Mononuclear cell (primary cell): ENCODE measurements around the gene KRT85. TPM values are rescaled to one million over a fixed set of nuclear protein-coding genes. Genes with fewer than 3 reads are reported as not detected.
"Not testable (repeated sequence)": the region's sequence is repeated elsewhere in the genome, so short reads cannot be mapped to it uniquely, and the experiment has no call there.

ENCODE experiments used
- H3K27me3 ChIP-seq: 2 replicates; pipeline ENCODE4 v1.6.0; 2011; ENCODE audit warnings: low read length, control low read depth; ENCODE audit not compliant: insufficient read depth
- H3K4me1 ChIP-seq: 2 replicates; pipeline ENCODE4 v1.5.1; 2011; ENCODE audit warnings: mild to moderate bottlenecking, low read length, control low read depth; ENCODE audit not compliant: insufficient read depth
- H3K4me3 ChIP-seq: 2 replicates; pipeline ENCODE4 v1.5.1; 2011; ENCODE audit warnings: mild to moderate bottlenecking, low read length, moderate library complexity
- H3K9me3 ChIP-seq: 2 replicates; pipeline ENCODE4 v1.5.1; 2011; ENCODE audit warnings: low read depth, mild to moderate bottlenecking, control low read depth, low read length
- total RNA-seq: library from RNA; depleted of rRNA; stranded (reverse); fragments of >200 nt; gene quantifications from one replicate; pipeline ENCODE4 v1.2.3, GENCODE V29; 2012

KRT85 gene
- total RNA-seq, 1 donor: not detected

GRCh38 chr12:52351196-52352059, 15.9 kb downstream of the KRT85 start:
- peaks cover 14% of the 10 kb centered on the region for H3K4me1 ChIP-seq
- H3K27me3 ChIP-seq: peaks cover 7% of the 10 kb centered on the region
- H3K9me3 ChIP-seq: no peaks in the 10 kb centered on the region
- H3K4me3 ChIP-seq: no peak overlapping the region

- H3K4me3 ChIP-seq: no peak overlapping the region
- no peaks in the 10 kb centered on the region for H3K9me3 ChIP-seq
- H3K4me1 ChIP-seq: peaks cover 14% of the 10 kb centered on the region
- H3K27me3 ChIP-seq: peaks cover 7% of the 10 kb centered on the region
Measured at GRCh38 chr12:52350786-52351185, 16.5 kb downstream of the KRT85 start.

- no peak overlapping the region for H3K4me3 ChIP-seq
- no peaks in the 10 kb centered on the region for H3K9me3 ChIP-seq
- H3K4me1 ChIP-seq: peaks cover 14% of the 10 kb centered on the region
- H3K27me3 ChIP-seq: peaks cover 7% of the 10 kb centered on the region
Measured at GRCh38 chr12:52350021-52350620, 17.2 kb downstream of the KRT85 start.

GRCh38 chr12:52349196-52349595, 18.1 kb downstream of the KRT85 start:
- Histone ChIP-seq H3K4me1 (peaks cover 14% of the 10 kb centered on the region), H3K4me3 (no peak overlapping the region), H3K27me3 (peaks cover 2% of the 10 kb centered on the region), H3K9me3 (no peaks in the 10 kb centered on the region)

- Histone ChIP-seq H3K27me3 (no peaks in the 10 kb centered on the region), H3K4me3 (no peak overlapping the region), H3K9me3 (no peaks in the 10 kb centered on the region), H3K4me1 (peaks cover 14% of the 10 kb centered on the region)
Measured at GRCh38 chr12:52347551-52348510, 19.4 kb downstream of the KRT85 start.

- peaks cover 10% of the 10 kb centered on the region for H3K4me1 ChIP-seq
Measured at GRCh38 chr12:52347016-52347415, 20.3 kb downstream of the KRT85 start.

GRCh38 chr12:52346593-52346992, 20.7 kb downstream of the KRT85 start:
- Histone ChIP-seq H3K4me1 (peaks cover 5% of the 10 kb centered on the region), H3K4me3 (no peak overlapping the region), H3K27me3 (no peaks in the 10 kb centered on the region), H3K9me3 (no peaks in the 10 kb centered on the region)

More at GRCh38 chr12:52347016-52347415, 20.3 kb downstream of the KRT85 start:
- H3K27me3 ChIP-seq: no peaks in the 10 kb centered on the region
- H3K9me3 ChIP-seq: no peaks in the 10 kb centered on the region
- no peak overlapping the region for H3K4me3 ChIP-seq

- H3K4me1 ChIP-seq, H3K4me3 ChIP-seq, H3K9me3 ChIP-seq, H3K27me3 ChIP-seq: not testable (repeated sequence)
Measured at GRCh38 chr12:52345041-52345440, 22.2 kb downstream of the KRT85 start.

- H3K27me3 ChIP-seq: no peaks in the 10 kb centered on the region
Measured at GRCh38 chr12:52344111-52344510, 23.2 kb downstream of the KRT85 start.

GRCh38 chr12:52343550-52343949, 23.7 kb downstream of the KRT85 start:
- H3K27me3 ChIP-seq: no peaks in the 10 kb centered on the region
- H3K9me3 ChIP-seq: no peaks in the 10 kb centered on the region
- no peak overlapping the region for H3K4me3 ChIP-seq
- no peaks in the 10 kb centered on the region for H3K4me1 ChIP-seq

More at GRCh38 chr12:52344111-52344510, 23.2 kb downstream of the KRT85 start:
- Histone ChIP-seq H3K9me3 (no peaks in the 10 kb centered on the region), H3K4me3 (no peak overlapping the region), H3K4me1 (no peaks in the 10 kb centered on the region)

GRCh38 chr12:52342781-52343490, 24.3 kb downstream of the KRT85 start:
- no peaks in the 10 kb centered on the region for H3K27me3 ChIP-seq
- no peak overlapping the region for H3K4me3 ChIP-seq
- H3K9me3 ChIP-seq: no peaks in the 10 kb centered on the region
- H3K4me1 ChIP-seq: no peaks in the 10 kb centered on the region

- no peaks in the 10 kb centered on the region for H3K4me1 ChIP-seq
- H3K9me3 ChIP-seq: no peaks in the 10 kb centered on the region
- no peaks in the 10 kb centered on the region for H3K27me3 ChIP-seq
- no peak overlapping the region for H3K4me3 ChIP-seq
Measured at GRCh38 chr12:52341066-52341580, 26.2 kb downstream of the KRT85 start.

GRCh38 chr12:52338241-52338960, 28.9 kb downstream of the KRT85 start:
- Histone ChIP-seq H3K4me3 (no peak overlapping the region), H3K4me1 (no peaks in the 10 kb centered on the region), H3K9me3 (no peaks in the 10 kb centered on the region), H3K27me3 (no peaks in the 10 kb centered on the region)

GRCh38 chr12:52337054-52337453, 30.2 kb downstream of the KRT85 start:
- H3K27me3 ChIP-seq: no peaks in the 10 kb centered on the region
- H3K4me1 ChIP-seq: no peaks in the 10 kb centered on the region
- H3K9me3 ChIP-seq: no peaks in the 10 kb centered on the region
- H3K4me3 ChIP-seq: no peak overlapping the region
